22Rv1 (cell line): ENCODE data around the gene ISG20L2.

Source experiments
- ZFX ChIP-seq: fragments of 450-650 bp; IDR thresholded peaks from 2 replicates; pipeline ENCODE4 v1.6.1; 2017; ENCODE audit warnings: antibody characterized with exemption, borderline replicate concordance
- TF ChIP-seq, protein P1 (sequence below): fragments of 450-650 bp; IDR thresholded peaks from 2 replicates; pipeline ENCODE4 v1.5.1; 2017; ENCODE audit warnings: mild to moderate bottlenecking

DNA sequence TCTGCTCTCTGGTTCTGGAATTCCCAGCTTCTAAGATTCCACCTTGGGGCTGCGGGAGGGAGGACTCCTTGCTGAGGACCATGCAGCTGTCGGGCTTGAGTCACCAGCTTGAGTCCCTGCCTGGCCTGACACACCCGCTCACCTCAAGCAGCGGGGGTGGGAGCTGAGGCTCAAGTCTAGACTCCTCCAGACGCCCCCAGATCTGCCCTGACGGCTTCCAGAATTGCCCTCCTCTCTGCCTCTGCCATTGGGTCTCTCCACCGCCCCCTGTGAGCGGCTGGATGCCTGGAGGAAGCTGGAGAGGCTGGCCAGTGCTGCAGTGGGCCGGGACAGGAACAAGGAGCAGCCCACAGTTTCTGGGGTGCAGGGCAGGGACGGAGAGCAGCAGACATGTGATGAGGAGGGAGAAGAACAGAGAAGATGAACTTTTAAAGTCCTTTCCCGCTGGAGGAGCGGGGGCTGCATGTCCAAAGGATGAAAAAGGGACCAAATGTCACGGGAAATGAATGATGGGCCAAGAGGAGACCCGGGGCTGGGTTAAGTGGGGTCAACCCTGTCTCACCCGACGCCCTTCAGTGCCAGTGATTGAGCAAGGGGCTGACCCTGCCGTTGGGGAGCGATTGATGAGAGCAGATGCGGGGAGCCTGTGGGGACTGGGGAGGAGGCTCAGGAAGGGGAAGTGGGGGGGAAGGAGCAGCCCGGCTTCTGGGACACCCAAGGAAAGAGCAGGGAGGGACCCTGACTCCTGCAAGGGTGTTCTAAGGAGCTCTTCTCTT lies 36.7 kb downstream of the ISG20L2 start:
- TF ChIP-seq ZFX = no peak
- TF ChIP-seq, protein P1, sequence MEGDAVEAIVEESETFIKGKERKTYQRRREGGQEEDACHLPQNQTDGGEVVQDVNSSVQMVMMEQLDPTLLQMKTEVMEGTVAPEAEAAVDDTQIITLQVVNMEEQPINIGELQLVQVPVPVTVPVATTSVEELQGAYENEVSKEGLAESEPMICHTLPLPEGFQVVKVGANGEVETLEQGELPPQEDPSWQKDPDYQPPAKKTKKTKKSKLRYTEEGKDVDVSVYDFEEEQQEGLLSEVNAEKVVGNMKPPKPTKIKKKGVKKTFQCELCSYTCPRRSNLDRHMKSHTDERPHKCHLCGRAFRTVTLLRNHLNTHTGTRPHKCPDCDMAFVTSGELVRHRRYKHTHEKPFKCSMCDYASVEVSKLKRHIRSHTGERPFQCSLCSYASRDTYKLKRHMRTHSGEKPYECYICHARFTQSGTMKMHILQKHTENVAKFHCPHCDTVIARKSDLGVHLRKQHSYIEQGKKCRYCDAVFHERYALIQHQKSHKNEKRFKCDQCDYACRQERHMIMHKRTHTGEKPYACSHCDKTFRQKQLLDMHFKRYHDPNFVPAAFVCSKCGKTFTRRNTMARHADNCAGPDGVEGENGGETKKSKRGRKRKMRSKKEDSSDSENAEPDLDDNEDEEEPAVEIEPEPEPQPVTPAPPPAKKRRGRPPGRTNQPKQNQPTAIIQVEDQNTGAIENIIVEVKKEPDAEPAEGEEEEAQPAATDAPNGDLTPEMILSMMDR = no peak
